Right ventricle myocardium inferior (tissue), 1 donor: ENCODE data around the gene TEX38. TPM values are rescaled to one million over a fixed set of nuclear protein-coding genes. Genes with fewer than 3 reads are reported as not detected.
"Not testable (repeated sequence)": the region's sequence is repeated elsewhere in the genome, so short reads cannot be mapped to it uniquely, and the experiment has no call there.

Experiments
- ATAC-seq: fragments of 200-7000 bp; cut with Tn5 transposase; one replicate; pipeline ENCODE4 v1.9.1; 2020; ENCODE audit warnings: mild to moderate bottlenecking, moderate library complexity
- DNase-seq: peaks from one replicate; pipeline ENCODE4 v3.0.0; 2021; ENCODE audit errors: missing footprints
- intact Hi-C: fragments of 100-400 bp; cut with DNase I; formaldehyde crosslinking; loops from one replicate; pipeline ENCODE4 v1.11.0; 2022
- long read RNA-seq: library from polyadenylated mRNA; unstranded; transcript quantifications from one replicate; pipeline ENCODE4 v2.0.0, GENCODE V29; 2021
- total RNA-seq: library from RNA; stranded (reverse); fragmentation: NEBNext Ultra II Directional; extraction: Animal tissue kit (Norgen Biotek cat#: 25700); gene quantifications from one replicate; pipeline ENCODE4 v1.2.1, GENCODE V29; 2021
- donor health status: DM: no; HTN: yes; CAD: no; lungs with severe emphysema.

Gene TEX38
- total RNA-seq = not detected
- long read RNA-seq = 0 reads

- intact Hi-C loops = no loop called here
Measured at GRCh38 chr1:46671554-46671953, at the start of gene TEX38. Gene TEX38 (plus strand): TSS chr1:46671854. CDS start chr1:46671935, 81 bp downstream.

DNA sequence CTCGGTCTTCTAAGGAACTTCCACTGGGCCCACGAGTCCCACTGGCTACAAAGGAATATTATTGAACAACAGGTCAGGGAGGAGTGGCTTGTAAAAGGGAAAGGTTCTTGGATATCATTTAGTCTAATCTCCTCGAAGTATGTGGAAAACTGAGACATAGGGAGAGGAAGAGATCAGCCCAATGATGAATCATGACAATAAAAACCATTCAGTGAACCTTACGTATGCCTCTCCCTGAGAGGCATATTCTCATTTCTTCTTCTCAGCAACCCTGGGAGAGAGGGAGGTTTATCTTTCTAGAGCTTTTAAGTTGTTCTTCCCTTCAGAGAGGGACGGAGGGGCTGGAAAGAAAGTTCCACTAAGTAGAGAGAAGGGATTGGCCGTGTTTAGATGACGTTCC, 49.7 kb upstream of the TEX38 start:
- ATAC-seq (no peak), DNase-seq (no peak)
- intact Hi-C loops = no loop called here

More at GRCh38 chr1:46671554-46671953, at the start of gene TEX38:
- DNase-seq = no peak
- no peak for ATAC-seq

DNA sequence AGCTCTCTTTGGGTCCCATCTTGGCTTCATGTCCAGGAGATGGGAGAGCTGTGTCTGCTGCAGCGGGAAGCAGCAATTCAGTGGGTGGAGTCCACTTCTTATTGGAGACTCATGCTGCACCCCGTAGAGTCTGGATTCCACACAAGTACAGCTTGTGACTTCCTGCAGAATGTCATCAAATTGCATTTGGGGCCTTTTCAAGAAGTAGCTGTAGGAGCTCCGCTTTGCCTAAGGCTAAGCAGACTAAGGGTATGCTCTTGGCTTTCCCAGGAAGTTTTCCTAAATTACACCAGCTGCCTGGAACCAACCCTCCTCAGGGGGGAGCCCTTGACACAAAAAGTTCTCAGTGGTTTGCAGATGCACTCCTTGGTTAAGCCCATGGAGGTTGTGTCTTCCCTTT, 49.3 kb upstream of the TEX38 start:
- no peak for DNase-seq
- intact Hi-C loops = no loop called here

DNA sequence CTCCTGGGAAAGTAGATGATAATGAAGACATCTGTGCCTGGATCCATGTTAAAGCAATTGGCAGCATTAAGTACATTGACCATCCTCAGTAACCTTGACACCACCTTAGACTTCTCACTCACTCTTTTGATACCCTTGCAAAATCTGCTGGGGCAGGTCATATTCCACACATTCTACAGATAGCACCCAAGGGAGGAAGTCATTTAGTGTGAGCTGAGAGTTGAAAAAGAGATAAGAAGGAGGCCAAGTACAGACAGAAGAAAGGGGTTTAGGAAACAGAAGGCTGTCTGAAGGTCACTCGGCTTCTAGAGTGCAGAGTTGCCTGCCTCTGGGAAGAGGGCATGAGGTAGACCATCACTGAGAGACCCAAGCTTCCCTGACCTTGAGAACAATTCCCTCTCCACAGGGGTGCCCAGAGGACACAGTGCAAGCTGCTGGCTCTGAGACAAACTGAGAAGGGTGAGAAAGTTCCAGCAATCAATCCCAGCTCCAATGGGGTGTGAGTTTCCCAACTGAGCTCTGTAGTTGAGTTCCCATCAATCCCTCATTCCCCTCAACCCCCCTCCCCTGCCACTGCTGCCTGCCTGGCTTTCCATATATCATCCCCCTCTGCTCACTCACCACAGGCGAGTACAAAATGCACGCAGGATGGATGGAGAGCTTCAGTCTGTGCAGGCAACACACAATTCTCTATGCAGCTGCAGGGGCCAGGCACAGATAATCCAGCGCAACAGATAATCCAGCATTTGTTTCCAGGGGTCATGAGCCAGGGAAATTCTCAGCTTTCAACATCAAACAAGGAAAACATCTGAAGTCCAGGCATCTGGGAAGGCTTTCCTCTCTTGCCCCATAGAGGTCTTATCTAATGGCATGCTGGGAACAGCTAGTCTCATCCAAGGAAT, 47.7 kb upstream of the TEX38 start:
- intact Hi-C loops = no loop called here
- ATAC-seq = peak; percentile 77
- no peak for DNase-seq

More for the DNA sequence above, 49.3 kb upstream of the TEX38 start:
- ATAC-seq = no peak

DNA sequence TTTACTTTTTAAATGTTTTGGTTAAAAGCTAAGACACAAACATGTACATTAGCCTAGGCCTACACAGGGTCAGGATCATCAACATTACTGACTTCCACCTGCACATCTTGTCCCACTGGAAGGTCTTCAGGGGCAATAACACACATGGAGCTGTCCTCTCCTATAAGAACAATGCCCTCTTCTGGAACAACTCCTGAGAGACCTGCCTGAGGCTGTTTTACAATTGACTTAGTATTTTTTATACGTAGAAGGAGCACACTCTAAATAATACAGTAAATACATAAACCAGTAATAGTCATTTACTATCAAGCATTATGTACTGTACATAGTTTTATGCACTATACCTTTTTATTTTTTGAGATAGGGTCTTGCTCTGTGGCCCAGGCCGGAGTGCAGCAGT, 40.9 kb upstream of the TEX38 start:
- no peak for ATAC-seq
- intact Hi-C loops = no loop called here
- no peak for DNase-seq

GRCh38 chr1:46635205-46635604, 36.4 kb upstream of the TEX38 start:
- ATAC-seq (no peak), DNase-seq (no peak)
- intact Hi-C loops = no loop called here

GRCh38 chr1:46637444-46638083, 34.1 kb upstream of the TEX38 start:
- ATAC-seq (peak; percentile 65), DNase-seq (no peak)
- intact Hi-C loops = no loop called here

DNA sequence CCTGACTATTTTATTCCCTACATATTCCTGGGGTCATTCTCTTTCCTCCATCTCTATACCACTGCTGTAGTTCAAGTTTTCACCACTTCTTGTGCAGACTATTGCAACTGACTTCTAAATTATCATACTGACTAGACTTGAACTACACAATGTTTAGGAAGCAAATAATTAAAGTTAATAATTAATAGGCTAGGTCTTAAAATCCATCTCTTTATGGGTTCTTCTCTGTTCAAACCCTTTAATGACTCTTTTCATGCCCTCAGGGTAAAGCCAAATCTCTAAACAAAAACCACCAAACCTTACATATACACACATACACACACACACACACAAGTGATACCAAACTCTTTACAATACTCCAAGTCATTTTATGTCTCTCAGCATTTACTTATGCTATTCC, 32.7 kb upstream of the TEX38 start:
- intact Hi-C loops = no loop called here
- ATAC-seq = no peak
- DNase-seq = no peak

- DNase-seq = no peak
- intact Hi-C loops = no loop called here
- ATAC-seq = no peak
Measured at GRCh38 chr1:46639547-46639946, 32.1 kb upstream of the TEX38 start.

GRCh38 chr1:46642115-46642680, 29.5 kb upstream of the TEX38 start:
- no peak for DNase-seq
- no peak for ATAC-seq
- intact Hi-C loops = no loop called here

DNA sequence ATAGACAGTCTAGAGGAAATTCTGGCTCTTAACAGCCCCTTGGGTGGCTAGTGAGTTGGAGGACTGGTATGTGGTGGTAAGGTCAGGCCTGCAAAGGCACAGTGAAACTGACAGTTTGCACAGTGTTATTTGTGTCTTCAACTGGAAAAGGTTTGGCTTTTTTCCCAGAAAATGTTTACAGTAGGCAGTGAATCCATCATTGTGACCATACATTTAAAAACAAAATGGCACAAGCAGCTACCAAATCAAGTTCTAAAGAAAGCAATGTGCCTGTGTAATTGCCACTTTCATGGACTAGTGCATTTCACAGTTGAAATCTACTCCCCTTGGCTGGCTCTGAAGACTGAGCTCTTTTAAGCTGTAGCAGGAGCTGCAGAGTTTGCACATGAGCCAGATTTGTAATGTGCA, 28.3 kb upstream of the TEX38 start:
- intact Hi-C loops = no loop called here

GRCh38 chr1:46645815-46646214, 25.8 kb upstream of the TEX38 start:
- intact Hi-C loops = no loop called here
- DNase-seq (no peak), ATAC-seq (no peak)

More for the DNA sequence above, 28.3 kb upstream of the TEX38 start:
- ATAC-seq = peak; percentile 48
- no peak for DNase-seq

- ATAC-seq = no peak
- DNase-seq = no peak
- intact Hi-C loops = no loop called here
Measured at GRCh38 chr1:46646331-46646730, 25.3 kb upstream of the TEX38 start.

- no peak for ATAC-seq
- intact Hi-C loops = no loop called here
Measured at GRCh38 chr1:46646844-46647243, 24.8 kb upstream of the TEX38 start.

GRCh38 chr1:46647611-46648010, 24.0 kb upstream of the TEX38 start:
- no peak for ATAC-seq
- DNase-seq = no peak
- intact Hi-C loops = no loop called here

More at GRCh38 chr1:46646844-46647243, 24.8 kb upstream of the TEX38 start:
- no peak for DNase-seq

GRCh38 chr1:46649764-46650163, 21.9 kb upstream of the TEX38 start:
- DNase-seq = no peak
- no peak for ATAC-seq
- intact Hi-C loops = no loop called here

DNA sequence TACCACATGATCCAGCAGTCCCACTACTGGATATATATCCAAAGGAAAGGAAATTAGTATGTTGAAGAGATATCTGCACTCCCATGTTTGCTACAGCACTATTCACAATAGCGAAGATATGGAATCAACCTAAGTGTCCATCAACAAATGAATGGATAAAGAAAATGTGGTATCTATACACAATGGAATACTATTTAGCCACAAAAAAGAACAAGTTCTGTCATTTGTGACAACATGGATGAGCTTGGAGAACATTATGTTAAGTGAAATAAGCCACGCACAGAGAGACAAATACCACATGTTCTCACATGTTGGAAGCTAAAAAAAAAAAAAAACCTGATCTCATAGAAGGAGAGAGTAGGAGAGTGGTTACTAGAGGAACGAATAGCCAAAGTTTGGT, 21.2 kb upstream of the TEX38 start:
- DNase-seq (no peak), ATAC-seq (no peak)
- intact Hi-C loops = no loop called here

- ATAC-seq, intact Hi-C loops, DNase-seq: not testable (repeated sequence)
Measured at GRCh38 chr1:46651152-46651551, 20.5 kb upstream of the TEX38 start.

GRCh38 chr1:46652321-46653100, 19.1 kb upstream of the TEX38 start:
- intact Hi-C loops = no loop called here
- DNase-seq (no peak), ATAC-seq (no peak)
